Activated CD4-positive, CD25-positive, alpha-beta regulatory T cell treated with anti-CD3 and anti-CD28 coated beads, Interleukin-2, amount 50 U/mL, for 72 hours (primary cell): ENCODE results near the gene ZNF440.
A peak's percentile ranks its signal among the peaks of the same experiment; 100 is the strongest.
"Not testable (repeated sequence)": the region's sequence is repeated elsewhere in the genome, so short reads cannot be mapped to it uniquely, and the experiment has no call there.

Source experiments
- DNase-seq: peaks from one replicate; pipeline ENCODE4 v3.0.0; 2021

The ZNF440 gene

DNA sequence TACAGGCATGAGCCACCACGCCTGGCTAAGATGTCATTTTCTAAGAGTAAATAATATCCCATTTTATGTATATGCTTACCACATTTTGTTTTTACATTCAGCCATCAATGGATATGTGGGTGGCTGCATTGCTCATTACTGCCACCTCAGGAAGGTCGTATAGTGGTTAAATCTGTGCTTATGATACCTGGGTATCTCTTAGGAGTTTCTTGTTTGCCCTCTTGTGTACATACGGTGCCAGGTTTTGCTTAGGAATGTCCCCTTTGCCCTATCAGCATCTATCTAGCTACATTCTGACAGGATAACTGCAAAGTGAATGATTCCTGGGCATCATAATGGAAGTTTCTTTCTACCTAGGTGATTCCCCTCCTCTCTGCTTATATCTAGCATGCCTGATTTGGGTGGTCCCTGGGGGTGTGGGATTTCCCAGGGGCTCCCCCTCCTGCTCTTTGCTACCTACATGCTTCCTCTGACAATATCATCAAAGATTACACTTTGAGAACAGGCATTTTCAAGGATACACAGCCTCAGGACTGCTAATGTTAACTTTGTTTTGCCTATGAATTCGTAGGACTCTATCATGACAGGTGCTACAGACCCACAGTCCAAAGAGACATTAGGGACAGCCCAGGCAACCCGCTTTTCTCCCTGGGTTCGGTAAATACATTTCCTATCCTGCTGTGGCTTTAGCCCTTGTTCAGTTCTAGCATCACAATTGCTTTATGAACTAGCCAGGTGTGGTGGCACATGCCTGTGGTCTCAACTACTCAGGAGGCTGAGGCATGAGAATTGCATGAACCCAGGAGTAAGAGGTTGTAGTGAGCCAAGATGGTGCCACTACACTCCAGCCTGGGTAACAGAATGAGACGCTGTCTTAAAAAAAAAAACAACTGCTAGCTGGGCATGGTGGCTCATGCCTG, 15.1 kb downstream of the ZNF440 start:
- not testable (repeated sequence) for DNase-seq

DNA sequence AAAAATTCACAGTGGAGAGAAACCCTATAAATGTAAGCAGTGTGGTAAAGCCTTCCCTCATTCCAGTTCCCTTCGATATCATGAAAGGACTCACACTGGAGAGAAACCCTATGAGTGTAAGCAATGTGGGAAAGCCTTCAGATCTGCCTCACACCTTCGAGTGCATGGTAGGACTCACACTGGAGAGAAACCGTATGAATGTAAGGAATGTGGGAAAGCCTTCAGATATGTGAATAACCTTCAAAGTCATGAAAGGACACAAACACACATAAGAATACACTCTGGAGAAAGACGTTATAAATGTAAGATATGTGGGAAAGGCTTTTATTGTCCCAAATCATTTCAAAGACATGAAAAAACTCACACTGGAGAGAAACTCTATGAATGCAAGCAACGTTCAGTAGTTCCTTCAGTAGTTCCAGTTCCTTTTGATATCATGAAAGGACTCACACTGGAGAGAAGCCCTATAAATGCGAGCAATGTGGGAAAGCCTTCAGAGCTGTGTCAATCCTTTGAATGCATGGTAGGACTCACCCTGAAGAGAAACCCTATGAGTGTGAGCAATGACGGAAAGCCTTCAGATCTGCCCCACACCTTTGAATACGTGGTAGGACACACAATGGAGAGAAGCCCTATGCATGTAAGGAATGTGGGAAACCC, 18.3 kb downstream of the ZNF440 start:
- DNase-seq, result no peak

DNA sequence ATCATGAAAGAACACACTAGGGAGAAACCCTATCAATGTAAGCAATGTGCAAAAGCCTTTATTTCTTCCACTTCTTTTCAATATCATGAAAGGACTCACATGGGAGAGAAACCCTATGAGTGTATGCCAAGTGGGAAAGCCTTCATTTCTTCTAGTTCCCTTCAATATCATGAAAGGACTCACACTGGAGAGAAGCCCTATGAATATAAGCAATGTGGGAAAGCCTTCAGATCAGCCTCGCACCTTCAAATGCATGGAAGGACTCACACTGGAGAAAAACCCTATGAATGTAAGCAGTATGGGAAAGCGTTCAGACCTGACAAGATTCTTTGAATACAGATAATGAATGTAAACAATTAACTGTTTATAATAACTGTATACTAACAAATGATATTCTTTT, 19.5 kb downstream of the ZNF440 start:
- DNase-seq, result no peak

DNA sequence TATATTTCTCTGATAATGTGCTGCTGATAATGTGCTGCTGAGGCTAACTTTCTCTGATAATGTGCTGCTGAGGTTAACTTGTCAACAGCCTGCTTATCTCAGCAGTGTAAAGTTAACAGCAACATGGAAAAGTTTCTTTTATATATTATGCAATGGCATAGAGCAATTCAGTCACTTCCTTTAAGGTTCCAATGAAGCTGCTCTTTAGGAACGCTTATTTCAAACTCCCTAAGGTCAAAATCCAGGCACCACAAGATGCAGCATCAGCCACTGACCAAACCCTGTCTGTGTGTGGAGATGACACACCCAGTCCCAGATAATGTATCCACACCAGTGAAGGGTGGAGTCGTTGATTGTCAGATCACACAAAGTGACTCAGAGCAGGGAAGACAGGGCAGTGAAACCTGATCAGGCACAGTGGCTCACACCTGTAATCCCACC, 21.6 kb downstream of the ZNF440 start:
- not testable (repeated sequence) for DNase-seq

DNA sequence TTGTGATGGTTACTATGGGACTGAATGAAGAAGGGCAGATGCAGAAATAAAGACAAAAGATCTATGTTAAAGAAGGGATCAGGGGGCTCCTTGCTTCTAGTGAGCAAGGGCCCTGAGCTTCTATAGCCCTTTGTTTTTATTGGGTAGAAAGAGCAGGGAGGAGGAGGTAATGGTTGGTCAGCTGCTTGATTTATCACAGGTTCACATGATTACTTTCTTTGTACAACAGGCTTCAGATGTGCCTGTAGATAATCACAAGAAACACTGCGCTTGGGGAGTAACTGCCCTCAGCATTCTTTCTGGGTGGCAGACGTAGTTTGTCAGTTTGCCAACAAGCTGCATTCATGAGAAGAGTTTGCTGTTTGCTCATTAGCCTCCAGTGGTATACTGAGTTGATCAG, 29.6 kb downstream of the ZNF440 start:
- DNase-seq, result no peak

DNA sequence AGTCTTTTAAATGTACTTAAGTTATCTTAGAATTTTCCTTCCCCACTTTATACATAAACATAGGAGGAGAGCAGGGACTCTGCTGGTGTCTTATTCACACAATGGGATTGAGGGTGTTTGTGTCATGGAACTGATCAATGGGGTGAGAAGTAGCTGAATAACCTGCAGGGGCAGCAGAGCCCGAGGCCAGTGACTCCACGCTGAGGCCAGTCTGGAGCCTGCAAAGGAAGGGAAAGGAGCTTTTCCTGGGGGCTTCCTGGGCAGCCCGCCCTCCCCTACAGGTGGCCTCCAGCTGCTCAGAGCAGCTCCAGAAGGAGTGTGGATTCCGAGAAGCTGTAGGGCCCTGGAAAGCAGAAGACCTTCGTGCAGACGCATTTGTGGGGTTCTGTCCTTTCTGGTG, 33.5 kb downstream of the ZNF440 start:
- DNase-seq, result not testable (repeated sequence)

DNA sequence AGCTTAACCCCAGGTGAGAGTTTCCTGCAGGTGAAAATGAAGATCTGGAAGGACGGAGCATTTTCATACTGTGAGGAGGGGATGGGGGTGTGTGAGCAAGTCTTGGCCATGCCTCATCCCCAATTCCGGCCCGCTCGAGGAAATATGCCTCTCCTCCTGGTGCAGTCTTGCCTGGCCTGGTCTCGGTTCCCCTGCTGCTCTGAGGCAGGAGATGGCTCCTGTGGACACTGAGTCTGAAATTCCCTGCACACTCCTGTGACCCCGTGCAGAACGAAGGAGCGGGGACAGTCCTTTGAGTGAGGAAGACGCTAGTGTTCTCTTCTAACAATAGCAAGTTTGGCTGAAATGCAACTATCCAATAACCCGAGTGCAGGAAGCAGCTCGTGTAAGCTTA, 34.1 kb downstream of the ZNF440 start:
- DNase-seq, result no peak

DNA sequence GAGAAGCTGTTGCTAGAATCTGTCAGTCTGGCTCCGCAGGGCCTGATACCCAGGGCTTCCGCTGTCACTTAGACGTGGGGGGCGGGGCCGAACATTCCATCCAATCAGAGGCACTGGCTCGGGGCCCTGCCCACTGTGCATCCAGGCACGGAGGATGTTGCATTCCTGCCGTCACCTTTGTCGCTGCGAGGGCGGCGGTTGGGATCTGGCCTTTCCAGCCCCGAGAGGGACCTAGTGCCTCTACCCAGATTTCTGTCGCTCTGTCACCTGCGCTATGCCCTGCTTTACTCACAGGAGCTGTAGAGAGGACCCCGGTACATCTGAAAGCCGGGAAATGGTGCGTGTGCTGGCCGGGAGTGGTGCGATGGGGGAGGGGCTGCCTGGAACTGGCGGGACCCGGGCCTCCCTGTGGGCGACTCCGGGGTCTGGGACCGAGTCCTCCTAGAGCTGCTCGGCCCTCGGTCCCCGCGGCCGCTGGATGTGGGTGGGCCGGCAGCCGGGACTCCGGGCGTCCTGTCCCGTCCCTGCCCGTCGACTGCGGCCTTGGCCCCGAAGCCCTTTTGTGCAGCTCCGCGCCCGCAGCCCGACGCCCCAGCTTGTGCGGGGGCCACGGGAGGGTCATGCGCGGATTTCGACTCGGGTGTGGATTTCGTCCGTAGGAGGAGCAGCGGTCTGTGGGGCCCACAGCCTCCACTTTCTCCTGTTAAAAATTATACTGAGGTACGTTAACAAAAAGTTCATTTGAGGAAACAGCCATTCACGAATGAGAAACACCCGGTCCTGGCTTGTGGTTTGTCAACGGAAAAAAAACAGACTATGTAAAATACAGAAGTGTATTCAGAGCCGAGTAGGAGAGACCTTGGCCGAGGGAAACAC, 34.8 kb downstream of the ZNF440 start, which contains the start of gene ZNF439:
ZNF439 (plus strand) TSS at position 133 of the 876 bp plus-strand sequence; CDS start at position 275, 142 bp downstream.
- DNase-seq, result peak; percentile 89

DNA sequence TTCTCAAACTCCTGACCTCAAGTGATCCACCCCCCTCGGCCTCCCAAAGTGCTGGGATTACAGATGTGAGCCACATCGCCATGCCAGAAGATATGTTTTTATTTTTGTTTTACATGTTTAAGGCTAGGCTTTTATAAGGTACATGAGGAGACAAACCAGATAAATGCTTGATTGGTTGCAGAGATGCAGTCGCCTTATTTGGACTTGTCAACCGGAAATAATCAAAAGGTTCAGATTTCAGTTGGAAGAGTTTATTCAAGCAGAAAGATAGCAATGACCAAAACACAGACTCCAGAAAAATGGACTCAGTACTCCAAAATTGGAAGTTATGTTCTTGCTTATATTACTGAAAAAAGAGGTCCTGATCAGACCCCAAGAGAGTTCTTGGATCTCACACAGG, 36.2 kb downstream of the ZNF440 start:
- DNase-seq, result not testable (repeated sequence)

DNA sequence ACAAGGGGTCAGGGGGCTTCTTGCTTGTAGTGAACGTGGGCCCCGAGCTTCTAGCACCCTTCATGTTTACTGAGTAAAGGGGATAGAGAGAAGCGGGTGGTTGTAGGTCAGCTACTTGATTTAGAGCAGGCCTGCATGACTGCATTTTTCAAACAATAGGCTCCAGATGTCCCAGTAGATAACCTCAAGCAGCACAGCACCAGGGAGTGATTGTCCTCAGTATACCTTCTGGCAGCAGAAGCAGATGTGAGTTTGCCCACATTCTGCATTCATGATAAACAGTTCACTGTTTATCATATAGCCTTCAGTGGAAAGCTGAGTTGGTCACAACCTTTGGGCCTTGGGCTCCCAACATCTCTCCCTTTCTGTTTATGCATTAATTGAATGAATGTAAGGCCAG, 39.3 kb downstream of the ZNF440 start:
- no peak for DNase-seq

DNA sequence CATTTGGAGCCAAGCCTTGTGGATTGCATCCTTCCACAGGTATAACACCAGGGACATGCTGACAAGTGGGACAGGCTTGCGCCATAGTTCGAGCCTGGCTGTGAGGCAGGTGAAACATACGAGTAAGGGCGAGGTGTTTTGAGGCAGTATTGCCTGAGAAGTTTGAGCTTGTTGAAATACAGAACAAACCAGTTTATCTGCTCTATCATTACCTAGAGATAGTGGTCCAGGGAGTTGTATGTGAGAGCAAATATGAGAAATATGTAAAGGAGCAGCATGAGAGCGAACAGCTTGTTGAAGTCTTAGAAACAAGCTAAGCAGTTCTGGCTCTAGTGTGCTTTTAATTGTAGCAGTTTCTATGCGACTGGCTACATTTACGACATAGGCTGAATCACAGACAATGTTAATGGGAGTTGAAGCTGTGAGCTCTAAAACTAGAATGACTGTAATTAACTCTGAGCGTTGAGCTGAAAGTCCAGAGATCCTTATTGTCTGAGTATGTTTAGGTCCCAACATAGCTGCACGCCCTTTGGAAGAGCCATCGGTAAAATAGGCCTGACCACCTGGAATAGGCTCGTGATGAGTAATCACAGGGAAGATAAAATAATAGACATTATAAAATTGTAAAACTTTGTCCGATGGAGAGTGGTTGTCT, 42.6 kb downstream of the ZNF440 start:
- DNase-seq, result no peak

DNA sequence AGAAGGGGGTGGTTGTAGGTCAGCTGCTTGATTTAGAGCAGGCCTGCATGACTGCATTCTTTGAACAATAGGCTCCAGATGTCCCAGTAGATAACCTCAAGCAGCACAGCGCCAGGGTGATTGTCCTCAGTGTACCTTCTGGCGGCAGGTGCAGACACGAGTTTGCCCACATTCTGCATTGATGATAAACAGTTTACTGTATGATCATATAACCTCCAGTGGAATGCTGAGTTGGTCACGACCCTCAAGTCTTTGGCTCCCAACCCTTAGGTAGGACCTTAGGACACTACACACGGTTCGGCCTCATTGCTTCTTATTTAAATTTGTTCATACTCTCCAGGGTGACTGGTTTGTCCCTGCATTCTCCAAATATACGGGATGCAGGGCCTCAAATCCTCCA, 46.6 kb downstream of the ZNF440 start:
- DNase-seq, result no peak

DNA sequence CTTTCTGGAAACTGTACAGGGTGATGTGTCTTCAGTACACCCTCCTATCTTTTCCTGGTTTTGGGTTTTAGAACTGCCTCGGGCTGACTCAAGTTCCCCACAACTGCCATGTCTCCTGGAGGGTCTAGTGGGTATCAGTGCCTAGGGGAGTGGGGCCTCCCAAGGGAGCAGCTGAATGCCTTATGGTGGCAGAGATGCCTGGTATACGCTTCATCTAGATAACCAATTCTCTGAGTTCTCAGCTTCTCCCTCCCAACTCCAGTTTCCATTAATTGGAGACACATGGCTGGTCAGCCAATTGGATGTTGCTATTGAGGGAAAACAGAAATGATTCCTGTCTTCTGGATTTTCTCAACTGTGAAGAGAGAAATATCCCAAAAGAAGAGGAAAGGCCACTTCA, 47.2 kb downstream of the ZNF440 start:
- DNase-seq, result no peak

DNA sequence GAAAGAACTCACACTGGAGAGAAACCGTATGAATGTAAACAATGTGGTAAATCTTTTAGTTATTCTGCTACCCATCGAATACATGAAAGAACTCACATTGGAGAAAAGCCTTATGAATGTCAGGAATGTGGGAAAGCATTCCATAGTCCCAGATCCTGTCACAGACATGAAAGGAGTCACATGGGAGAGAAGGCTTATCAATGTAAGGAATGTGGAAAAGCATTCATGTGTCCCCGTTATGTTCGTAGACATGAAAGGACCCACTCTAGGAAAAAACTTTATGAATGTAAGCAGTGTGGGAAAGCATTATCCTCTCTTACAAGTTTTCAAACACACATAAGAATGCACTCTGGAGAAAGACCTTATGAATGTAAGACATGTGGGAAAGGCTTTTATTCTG, 53.7 kb downstream of the ZNF440 start:
- not testable (repeated sequence) for DNase-seq

DNA sequence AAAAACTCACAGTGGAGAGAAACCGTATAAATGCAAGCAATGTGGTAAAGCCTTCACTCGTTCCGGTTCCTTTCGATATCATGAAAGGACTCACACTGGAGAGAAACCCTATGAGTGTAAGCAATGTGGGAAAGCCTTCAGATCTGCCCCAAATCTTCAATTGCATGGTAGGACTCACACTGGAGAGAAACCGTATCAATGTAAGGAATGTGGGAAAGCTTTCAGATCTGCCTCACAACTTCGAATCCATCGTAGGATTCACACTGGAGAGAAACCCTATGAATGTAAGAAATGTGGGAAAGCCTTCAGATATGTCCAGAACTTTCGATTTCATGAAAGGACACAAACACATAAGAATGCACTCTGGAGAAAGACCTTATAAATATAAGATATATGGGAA, 54.1 kb downstream of the ZNF440 start:
- DNase-seq, result no peak

DNA sequence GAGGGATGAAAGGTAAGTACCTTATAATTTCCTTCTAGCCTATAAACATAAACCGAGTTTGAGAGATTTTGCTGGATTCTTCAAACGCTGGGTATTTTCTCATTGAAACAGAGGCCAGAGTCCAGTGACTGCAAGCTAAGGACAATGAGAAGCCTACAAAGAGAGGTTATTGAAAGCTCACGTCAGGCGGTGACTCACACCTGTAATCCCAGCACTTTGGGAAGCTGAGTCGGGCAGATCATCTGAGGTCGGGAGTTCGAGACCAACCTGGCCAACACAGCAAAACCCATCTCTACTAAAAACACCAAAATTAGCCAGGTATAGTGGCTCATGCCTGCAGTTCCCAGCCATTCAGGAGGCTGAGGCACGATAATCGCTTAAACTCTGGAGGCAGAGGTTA, 58.6 kb downstream of the ZNF440 start:
- no peak for DNase-seq

DNA sequence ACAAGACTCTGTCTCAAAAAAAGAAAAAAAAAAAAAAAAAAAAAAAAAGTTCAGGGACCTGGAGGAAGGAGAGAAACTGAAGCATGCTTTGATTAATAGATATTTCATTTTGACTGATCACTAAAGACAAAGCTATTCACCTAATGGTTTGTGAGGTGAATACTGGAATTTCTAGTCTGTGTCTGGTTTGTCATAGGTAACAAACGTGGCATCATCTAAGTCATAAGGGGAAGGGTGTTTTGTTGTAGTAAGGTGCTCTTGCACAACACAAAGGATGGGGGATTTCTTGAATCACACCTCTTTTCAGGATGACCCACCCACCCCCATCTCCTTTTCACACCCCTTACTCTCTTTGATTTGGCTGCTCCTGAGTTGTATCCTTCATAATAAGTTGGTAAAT, 59.7 kb downstream of the ZNF440 start:
- no peak for DNase-seq

DNA sequence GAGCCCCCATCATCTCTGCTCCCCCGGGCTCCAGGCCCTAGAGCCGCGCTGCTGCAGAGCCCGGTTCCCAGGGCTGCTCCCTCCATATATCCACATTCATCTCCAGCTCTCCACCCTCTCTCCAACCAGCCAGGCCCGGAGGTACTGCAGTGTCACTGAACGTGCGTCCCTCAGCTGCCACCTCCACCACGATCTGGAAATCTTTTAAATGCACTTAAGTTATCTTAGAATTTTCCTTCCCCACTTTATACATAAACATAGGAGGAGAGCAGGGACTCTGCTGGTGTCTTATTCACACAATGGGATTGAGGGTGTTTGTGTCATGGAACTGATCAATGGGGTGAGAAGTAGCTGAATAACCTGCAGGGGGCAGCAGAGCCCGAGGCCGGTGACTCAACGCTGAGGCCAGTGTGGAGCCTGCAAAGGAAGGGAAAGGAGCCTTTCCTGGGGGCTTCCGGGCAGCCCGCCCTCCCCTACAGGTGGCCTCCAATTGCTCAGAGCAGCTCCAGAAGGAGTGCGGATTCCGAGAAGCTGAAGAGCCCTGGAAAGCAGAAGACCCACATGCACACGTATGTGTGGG, 65.7 kb downstream of the ZNF440 start:
- peak; percentile 52 for DNase-seq

DNA sequence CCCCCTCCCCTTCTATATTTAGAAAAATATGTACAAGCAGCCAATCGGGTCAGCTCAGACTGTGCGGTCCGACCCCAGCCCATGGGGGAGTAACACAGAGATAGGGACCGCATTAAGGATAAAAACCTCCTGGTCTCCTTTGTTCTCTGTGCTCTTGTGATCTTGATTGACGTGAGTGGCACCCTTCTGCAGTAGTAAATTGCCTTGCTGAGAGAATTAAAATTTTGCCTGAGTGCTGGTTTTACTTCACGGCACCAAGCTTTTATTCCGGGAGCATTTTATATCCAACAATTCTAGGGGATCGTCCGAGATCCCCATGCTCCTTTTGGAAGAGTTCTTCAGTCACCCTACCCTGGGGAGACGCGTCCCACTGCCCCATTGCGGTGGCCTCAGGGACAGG, 66.5 kb downstream of the ZNF440 start:
- no peak for DNase-seq

DNA sequence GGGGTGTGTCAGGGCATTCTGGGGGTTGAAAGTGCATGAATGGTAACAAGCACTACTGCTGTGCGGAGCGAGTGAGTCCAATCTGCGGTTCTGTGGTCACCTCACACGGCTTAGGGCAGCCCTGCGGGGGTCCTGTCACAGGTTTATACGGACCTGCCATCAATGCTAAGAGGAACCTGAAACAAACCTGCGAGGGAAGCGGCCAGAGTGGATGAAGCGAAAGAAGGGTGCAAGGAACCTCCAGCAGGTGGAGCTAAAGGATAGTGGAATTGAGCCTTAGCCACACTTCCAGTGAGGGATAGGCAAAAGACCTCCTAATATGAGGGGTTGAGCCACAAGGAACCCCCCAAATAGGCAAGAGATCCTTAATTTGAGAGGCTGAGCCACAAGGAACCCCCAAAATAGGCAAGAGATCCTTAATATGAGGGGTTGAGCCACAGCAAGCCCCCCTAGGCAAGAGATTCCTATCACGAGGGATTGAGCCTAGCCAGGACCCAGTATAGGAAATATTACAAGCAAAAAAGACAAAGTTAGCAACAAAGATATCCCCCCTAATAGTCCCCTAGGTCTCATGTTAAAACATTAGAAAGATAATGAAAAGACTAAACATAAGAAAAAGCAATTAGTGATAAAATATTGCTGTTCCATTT, 67.2 kb downstream of the ZNF440 start:
- DNase-seq, result peak; percentile 49

DNA sequence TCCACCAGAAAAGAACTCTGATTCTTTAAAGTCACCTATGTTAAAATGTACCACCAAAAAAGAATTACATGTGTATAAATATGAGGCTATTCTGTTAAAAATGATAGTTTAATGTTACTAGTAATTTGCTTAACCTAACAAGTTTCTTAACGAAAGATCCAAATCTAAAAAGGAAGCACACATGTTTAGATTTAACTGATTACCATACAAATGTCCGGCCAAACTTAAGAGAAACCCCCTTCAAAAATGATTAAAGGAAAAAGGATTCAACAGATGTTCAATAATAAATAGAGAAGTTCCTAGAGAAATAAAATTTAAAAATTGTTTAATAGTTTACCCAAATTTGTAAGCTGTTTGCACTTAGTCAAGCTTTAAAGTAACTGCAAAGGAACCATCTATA, 68.5 kb downstream of the ZNF440 start:
- no peak for DNase-seq
